A673 (cell line): Measurements from ENCODE around the gene CSNK2A1.

ENCODE experiments used
- EZH2 ChIP-seq: fragments of 200-600 bp; sonication (generic); IDR thresholded peaks from 2 replicates; pipeline ENCODE4 v1.6.1; 2017; ENCODE audit warnings: borderline replicate concordance, low read depth, mild to moderate bottlenecking, mixed read lengths, antibody characterized with exemption, low read length; ENCODE audit not compliant: poor library complexity, severe bottlenecking
- TF ChIP-seq, protein P1 (sequence below): fragments of 300-800, 200-600 bp; sonication (generic); conservative IDR thresholded peaks from 2 replicates; pipeline ENCODE4 v1.5.1; 2017; ENCODE audit warnings: low read depth, mild to moderate bottlenecking, antibody characterized with exemption, low read length, moderate library complexity, mixed read lengths

DNA sequence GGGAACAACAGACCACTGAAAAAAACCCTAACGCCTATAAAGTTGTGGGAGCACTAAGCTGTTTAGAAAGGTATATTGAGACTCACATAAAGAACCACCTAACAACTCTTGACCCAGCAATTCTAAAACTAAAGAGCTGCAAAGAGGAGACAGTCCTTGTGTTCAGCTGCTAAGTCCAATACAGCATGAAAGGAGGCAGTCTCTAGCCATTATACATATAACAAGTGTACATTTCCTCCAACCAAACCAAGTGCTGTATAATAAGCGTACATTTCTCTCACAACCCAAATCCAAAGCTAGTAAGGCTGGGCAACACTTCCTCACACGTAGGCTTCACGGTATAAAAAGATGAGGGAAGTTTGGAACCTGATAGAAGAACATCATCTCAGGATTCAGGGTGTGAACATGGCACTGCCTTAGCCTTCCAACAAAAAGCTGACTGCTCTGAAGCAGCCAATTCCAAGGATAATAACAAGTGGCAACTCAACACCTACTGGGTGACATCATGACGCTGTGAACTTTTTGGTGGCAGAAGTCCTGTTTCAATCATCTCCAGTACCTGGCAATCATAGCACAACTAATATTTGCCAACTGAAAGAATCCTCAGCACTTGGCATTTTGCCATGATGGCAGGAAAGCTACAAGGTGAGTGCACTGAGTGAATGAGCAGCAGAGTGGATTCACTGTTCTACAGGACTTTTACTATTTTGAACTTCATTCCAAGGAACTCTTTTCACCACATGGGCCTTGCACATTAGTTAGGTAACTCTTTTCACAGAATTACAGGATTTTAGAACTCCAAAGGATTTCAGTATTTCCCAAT lies 97.9 kb downstream of the CSNK2A1 start:
- TF ChIP-seq, protein P1, sequence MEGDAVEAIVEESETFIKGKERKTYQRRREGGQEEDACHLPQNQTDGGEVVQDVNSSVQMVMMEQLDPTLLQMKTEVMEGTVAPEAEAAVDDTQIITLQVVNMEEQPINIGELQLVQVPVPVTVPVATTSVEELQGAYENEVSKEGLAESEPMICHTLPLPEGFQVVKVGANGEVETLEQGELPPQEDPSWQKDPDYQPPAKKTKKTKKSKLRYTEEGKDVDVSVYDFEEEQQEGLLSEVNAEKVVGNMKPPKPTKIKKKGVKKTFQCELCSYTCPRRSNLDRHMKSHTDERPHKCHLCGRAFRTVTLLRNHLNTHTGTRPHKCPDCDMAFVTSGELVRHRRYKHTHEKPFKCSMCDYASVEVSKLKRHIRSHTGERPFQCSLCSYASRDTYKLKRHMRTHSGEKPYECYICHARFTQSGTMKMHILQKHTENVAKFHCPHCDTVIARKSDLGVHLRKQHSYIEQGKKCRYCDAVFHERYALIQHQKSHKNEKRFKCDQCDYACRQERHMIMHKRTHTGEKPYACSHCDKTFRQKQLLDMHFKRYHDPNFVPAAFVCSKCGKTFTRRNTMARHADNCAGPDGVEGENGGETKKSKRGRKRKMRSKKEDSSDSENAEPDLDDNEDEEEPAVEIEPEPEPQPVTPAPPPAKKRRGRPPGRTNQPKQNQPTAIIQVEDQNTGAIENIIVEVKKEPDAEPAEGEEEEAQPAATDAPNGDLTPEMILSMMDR = no peak
- no peak for TF ChIP-seq EZH2
